GM18909 (cell line): ENCODE results near the gene LRRC8D.

Source experiments
- ATAC-seq: cut with Tn5 transposase; IDR thresholded peaks from one replicate; pipeline ENCODE4 v1.9.1; 2021; ENCODE audit warnings: mild to moderate bottlenecking; ENCODE audit not compliant: unreplicated experiment, poor library complexity

Gene LRRC8D

GRCh38 chr1:89890085-89890752, 69.4 kb downstream of the LRRC8D start:
- no peak for ATAC-seq

- no peak for ATAC-seq
Observed at GRCh38 chr1:89892816-89893215, 72.0 kb downstream of the LRRC8D start.

- ATAC-seq = no peak
Observed at GRCh38 chr1:89894210-89895201, 73.7 kb downstream of the LRRC8D start.

GRCh38 chr1:89896105-89896942, 75.5 kb downstream of the LRRC8D start:
- ATAC-seq = no peak

GRCh38 chr1:89897347-89898133, 76.7 kb downstream of the LRRC8D start:
- no peak for ATAC-seq

- no peak for ATAC-seq
Observed at GRCh38 chr1:89898150-89898549, 77.3 kb downstream of the LRRC8D start.

GRCh38 chr1:89898695-89899470, 78.1 kb downstream of the LRRC8D start:
- ATAC-seq = no peak

GRCh38 chr1:89900323-89900722, 79.5 kb downstream of the LRRC8D start:
- no peak for ATAC-seq

GRCh38 chr1:89900791-89901708, 80.2 kb downstream of the LRRC8D start:
- ATAC-seq = no peak

- no peak for ATAC-seq
Observed at GRCh38 chr1:89901957-89902669, 81.3 kb downstream of the LRRC8D start.

- no peak for ATAC-seq
Observed at GRCh38 chr1:89903550-89903949, 82.7 kb downstream of the LRRC8D start.

- ATAC-seq = no peak
Observed at GRCh38 chr1:89904219-89904980, 83.6 kb downstream of the LRRC8D start.

GRCh38 chr1:89905395-89906058, 84.7 kb downstream of the LRRC8D start:
- ATAC-seq = no peak

GRCh38 chr1:89906088-89906487, 85.3 kb downstream of the LRRC8D start:
- no peak for ATAC-seq

- ATAC-seq = no peak
Observed at GRCh38 chr1:89907727-89908212, 86.9 kb downstream of the LRRC8D start.

- no peak for ATAC-seq
Observed at GRCh38 chr1:89908273-89908671, 87.4 kb downstream of the LRRC8D start.
